ENCODE measurements around the gene FER1L5.

FER1L5 gene

DNA sequence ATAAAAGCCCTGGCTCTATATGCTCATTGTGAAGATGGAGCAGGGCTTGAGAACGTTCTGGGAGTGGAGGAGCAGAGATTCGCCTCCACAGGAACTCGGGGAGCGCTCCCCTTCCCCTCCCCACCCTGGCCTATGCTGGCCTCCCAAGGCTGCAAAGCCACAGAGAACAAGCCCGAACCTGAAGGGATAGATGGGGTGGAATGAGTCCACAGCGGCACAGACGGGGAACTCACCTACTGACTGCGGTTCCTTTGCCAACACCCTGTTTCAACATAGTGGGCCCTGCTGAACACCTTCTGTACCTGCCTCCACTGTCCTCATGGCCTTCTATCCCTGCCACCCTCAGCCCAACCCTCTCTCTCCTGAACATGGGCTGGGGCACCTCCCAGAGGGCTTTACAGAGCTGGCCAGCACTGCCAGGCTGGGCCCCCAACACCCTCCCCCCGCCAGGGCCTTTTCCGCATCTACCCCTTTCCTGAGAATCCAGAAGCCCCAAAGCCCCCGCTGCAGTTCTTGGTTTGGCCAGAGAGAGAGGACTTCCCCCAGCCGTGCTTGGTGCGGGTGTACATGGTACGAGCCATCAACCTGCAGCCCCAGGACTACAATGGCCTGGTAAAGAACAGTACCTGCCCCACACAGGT lies 55.8 kb downstream of the FER1L5 start:
- DNase-seq (ENCODE audit: low read depth): no peak
- TF ChIP-seq, protein P1, sequence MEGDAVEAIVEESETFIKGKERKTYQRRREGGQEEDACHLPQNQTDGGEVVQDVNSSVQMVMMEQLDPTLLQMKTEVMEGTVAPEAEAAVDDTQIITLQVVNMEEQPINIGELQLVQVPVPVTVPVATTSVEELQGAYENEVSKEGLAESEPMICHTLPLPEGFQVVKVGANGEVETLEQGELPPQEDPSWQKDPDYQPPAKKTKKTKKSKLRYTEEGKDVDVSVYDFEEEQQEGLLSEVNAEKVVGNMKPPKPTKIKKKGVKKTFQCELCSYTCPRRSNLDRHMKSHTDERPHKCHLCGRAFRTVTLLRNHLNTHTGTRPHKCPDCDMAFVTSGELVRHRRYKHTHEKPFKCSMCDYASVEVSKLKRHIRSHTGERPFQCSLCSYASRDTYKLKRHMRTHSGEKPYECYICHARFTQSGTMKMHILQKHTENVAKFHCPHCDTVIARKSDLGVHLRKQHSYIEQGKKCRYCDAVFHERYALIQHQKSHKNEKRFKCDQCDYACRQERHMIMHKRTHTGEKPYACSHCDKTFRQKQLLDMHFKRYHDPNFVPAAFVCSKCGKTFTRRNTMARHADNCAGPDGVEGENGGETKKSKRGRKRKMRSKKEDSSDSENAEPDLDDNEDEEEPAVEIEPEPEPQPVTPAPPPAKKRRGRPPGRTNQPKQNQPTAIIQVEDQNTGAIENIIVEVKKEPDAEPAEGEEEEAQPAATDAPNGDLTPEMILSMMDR (conservative IDR thresholded peaks at IDR 0.05; ENCODE audit: low read depth, low read length): no peak
- no peak overlapping the region for H3K4me3 ChIP-seq (ENCODE audit: low read depth, low read length)

DNA sequence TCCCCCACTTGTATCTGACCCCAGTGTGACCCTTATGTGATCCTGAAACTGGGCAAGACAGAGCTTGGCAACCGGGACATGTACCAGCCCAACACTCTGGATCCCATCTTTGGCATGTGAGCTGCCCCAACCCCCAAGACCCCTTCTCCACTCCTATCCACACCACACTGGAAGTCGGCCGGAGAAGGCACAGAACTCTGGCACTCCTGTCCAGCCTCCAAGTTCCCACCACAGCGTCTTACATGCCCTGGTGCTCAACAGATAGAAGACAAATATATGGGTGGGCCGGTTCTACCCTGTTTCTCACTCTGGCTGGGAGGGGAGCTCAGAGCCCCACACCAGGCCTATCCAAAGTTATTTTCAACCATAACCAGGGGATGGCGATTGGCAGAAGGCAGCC lies 56.5 kb downstream of the FER1L5 start:
- TF ChIP-seq, protein P1 (conservative IDR thresholded peaks at IDR 0.05; ENCODE audit: low read depth, low read length): no peak
- H3K4me3 ChIP-seq (ENCODE audit: low read depth, low read length): no peak overlapping the region
- DNase-seq (ENCODE audit: low read depth): no peak

DNA sequence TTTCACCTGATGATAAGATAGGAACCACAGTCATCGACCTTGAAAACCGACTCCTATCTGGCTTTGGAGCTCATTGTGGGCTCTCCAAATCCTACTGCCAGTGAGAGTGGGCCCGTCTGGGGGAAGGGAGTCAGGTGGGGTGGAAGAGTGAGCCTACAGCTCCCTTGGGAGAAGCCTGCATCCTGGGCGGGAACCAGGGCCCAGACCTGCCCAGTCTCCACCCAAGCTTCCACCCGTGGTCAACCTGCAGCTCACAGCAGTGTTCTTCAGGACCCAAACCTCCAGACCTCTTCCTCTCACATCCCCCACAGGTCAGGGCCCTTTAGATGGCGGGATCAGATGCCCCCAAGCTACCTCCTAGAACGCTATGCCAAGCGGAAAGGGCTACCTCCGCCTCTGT lies 57.1 kb downstream of the FER1L5 start:
- no peak overlapping the region for H3K4me3 ChIP-seq (ENCODE audit: low read depth, low read length)
- DNase-seq (ENCODE audit: low read depth): no peak
- TF ChIP-seq, protein P1 (conservative IDR thresholded peaks at IDR 0.05; ENCODE audit: low read depth, low read length): no peak

DNA sequence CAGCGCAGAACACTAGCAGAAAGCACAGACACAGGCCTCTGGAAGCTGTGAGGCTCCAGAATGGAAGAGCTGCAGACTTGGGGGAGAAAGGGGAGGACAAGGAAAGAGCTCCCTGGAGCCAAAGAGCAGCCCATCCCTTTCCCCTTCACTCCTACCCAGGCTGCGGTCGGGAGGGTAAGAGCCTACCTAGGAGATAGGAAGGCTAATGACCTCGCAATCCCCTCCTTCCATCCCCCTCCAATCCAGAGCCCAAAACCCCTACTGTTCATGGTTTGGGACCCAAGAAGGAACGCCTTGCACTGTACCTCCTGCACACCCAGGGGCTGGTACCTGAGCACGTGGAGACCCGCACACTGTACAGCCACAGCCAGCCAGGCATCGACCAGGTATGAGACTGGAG lies 57.5 kb downstream of the FER1L5 start:
- TF ChIP-seq, protein P1 (conservative IDR thresholded peaks at IDR 0.05; ENCODE audit: low read depth, low read length): no peak
- DNase-seq (ENCODE audit: low read depth): no peak

DNA sequence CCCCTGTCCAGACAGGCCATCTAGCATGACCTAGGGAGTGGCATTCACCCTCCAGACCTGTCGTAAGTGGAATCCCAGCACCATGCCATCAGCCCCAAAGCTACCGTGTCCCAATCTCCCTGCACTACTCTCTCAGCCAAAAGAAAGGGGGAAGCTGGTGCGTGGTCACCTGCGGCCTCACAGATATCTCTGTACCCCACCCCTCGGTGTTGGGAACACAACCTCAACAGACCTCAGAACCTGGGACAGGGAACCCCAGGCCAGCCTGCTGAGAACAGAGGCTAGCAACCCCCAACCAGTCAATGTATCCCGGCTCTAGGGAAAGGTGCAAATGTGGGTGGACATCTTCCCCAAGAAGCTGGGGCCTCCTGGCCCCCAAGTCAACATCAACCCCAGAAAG lies 59.1 kb downstream of the FER1L5 start:
- TF ChIP-seq, protein P1 (conservative IDR thresholded peaks at IDR 0.05; ENCODE audit: low read depth, low read length): no peak
- no peak for DNase-seq (ENCODE audit: low read depth)
- H3K4me3 ChIP-seq (ENCODE audit: low read depth, low read length): no peak overlapping the region

More for the DNA sequence above, 57.5 kb downstream of the FER1L5 start:
- H3K4me3 ChIP-seq (ENCODE audit: low read depth, low read length): no peak overlapping the region

DNA sequence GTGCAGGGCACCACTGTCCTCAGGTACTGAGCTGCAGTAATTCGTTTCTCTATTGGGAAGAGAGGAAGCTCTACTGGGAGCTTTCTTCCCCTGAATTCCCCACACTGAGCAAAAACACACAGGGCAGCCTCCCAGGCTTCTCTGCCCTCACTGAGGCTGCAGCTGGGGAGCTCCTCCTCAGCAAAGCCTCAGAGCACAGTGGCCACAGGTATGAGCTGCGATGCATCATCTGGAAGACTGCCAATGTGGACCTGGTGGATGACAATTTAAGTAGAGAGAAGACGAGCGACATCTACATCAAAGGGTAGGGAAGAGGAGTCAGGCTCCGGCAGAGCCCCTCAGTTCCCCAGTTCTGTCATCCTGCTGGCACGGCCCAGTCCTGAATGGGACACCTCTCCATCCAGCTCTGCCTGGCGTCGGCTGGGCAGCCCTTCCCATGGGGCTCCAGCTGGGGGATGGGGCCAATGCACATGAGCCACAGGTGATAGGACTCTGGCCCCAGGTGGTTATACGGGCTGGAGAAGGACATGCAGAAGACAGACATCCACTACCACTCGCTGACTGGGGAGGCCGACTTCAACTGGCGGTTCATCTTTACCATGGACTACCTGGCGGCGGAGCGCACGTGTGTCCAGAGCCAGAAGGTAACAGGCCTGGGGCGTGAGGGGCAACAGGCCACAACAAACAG lies 59.7 kb downstream of the FER1L5 start:
- TF ChIP-seq, protein P1 (conservative IDR thresholded peaks at IDR 0.05; ENCODE audit: low read depth, low read length): no peak
- no peak for DNase-seq (ENCODE audit: low read depth)
- no peak overlapping the region for H3K4me3 ChIP-seq (ENCODE audit: low read depth, low read length)
